Measurements from ENCODE around the gene MYO16.

The MYO16 gene

DNA sequence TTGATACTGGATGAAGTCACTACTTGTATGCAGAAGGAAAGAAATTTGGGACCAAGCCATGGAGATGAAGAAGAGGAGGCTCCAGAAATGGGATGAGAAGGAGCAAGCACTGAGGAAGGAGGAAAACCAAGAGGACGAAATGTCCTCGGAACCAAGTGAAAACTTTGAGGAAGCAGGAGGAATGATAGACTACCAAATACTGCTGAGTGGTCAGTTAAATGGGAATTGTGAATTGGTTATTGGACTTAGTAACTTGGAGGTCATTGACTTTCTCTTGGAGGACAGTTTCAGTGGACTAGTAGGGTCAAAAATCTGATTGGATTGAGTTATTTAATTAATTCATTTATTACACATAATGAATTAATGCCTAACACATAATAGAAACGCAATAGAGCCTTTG lies 167.9 kb downstream of the MYO16 start:
- no peak for DNase-seq (ENCODE audit: low read depth)

DNA sequence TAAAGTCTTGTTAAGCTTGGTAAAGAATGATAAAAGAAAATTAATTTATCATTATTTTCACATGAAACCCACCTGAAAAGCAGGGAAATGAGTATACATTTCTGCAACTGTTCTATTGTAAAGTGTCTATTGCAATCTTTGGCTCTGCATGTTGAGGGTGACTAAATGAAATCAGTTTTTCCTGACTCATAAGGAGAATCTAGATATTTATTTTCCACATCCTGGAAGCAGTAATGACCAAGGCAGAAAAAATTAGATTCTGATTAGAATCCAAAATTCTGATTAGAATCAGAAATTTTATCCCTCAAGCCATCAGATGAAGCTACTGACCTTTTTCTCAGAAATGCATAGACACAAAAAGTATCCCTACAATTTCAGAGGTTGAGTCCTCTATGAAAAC lies 178.4 kb downstream of the MYO16 start:
- no peak for DNase-seq (ENCODE audit: low read depth)

GRCh38 chr13:108812165-108812564 lies 182.8 kb downstream of the MYO16 start:
- DNase-seq (ENCODE audit: low read depth) = no peak

GRCh38 chr13:108812661-108813060 lies 183.2 kb downstream of the MYO16 start:
- no peak for DNase-seq (ENCODE audit: low read depth)

DNA sequence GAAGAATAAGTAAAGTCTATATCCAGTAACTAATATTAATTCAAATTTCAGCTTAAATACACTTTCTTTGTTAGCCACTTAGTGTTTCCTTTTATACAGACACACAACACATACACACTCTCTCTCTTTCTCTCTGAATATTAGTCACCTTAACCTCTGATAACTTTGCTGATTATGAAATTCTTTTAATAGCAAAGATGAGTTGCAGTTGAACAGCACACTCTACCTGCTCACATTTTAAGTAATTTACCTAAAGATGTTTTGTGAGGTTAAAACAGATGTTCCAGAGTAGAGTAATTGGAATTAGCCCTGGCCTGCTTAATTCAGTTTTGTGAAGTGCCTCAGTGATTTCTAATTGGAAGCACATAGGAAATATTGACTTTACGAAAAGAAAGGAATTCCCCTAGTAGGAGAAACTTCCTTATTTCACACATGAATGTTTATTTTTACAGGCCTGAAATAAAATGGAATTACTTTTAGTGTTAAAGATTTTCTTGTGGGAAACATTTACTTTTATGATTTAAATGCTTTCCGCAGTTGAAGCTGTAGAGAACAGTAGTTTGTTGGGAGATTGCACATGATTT lies 184.3 kb downstream of the MYO16 start:
- DNase-seq (ENCODE audit: low read depth) = no peak

DNA sequence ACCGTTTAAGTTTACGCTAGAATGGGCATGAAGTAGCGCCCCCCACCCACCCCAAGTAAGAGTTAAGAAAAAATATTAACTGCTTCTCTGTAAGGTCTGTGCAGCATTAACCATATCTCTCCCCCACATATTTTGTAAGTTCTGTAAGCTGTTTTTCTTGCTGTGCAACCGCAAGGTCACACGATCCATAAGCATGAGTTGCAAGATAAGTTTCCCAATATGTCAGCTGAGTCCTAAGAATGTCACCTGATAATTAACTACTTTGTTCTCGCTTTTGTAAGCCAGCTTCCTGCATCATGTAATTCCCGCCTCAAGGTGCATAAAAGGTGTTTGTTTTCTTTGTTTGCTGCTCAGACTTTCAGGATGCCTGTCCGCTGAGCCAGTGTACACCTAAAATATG lies 187.0 kb downstream of the MYO16 start:
- DNase-seq (ENCODE audit: low read depth) = no peak

- DNase-seq (ENCODE audit: low read depth) = no peak
These were observed 198.2 kb downstream of the MYO16 start for GRCh38 chr13:108827646-108828045.

DNA sequence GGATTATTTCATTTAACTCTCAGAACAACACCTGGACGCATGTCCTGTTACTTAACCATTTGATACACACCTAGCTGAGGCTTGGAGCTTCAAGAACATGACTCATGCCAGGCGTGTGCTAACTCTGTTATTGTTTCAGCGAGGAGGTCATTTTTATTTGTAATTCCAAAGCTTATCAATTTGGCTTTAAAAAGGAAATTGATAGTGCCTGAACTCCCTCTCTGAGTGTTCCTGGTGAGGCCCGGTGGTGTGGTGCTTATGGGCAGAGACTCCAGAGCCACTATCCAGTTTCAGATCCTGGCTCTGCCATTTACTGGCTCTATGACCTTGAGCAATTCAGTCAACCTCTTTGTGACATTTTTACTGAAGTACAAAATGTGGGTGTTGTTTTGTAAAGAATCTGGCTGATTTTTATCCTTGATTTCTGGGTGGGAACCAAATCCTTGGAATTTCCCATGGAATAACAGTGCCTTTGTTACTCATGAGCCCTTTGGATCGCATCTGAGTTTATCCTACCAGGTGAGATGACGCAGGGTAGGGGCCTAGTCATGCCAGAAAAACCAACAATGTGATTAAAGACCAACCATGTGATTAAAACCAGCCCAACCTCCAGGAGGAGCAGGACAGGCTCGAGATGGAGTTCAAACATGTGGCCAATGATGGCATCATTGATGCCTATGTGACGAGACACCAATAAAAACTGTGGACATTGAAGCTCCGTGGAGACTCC lies 198.8 kb downstream of the MYO16 start:
- DNase-seq (ENCODE audit: low read depth) = no peak

- no peak for DNase-seq (ENCODE audit: low read depth)
These were observed 201.5 kb downstream of the MYO16 start for GRCh38 chr13:108830916-108831315.

- no peak for DNase-seq (ENCODE audit: low read depth)
These were observed 204.1 kb downstream of the MYO16 start for GRCh38 chr13:108833531-108833930.

- DNase-seq (ENCODE audit: low read depth) = no peak
These were observed 204.8 kb downstream of the MYO16 start for GRCh38 chr13:108834193-108834592.

- DNase-seq (ENCODE audit: low read depth) = no peak
These were observed 205.7 kb downstream of the MYO16 start for GRCh38 chr13:108835083-108835482.

DNA sequence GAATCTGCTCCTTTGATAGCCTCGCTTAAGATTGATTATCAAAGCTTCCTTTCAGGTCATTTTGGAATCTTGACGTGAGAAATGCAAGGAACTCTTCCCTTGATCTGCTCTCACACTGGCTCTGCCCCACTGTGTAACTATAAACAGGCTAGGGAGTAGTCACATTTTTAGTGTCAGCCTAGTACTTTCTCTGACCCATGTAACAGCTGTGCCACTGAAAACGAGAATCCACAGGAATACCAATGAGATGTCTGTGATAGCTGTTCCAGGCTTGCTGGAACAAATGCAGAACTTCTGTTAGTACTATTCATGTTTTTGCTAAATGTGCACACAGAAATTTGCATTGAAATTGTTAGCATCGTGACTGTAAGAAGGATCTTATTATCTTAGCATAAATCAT lies 221.3 kb downstream of the MYO16 start:
- DNase-seq (ENCODE audit: low read depth) = no peak

DNA sequence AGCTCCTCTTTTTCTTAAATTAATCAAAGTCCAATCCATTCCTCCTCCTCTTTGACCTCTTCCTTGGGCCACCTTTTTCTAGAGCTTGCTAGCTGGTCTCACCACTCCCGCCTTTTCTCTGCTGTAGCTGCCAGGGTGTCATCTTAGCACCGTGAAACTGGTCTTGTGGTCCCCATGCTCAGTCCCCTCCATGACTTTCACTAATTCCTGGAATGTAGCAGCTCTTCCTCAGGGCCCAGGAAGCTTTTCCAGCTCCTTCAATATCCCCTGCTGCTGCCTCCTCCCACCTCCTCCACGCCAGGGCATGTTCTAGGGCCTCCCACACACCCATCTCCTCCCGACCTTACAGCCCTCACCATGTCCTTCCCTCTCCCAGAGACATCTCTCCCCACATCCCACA lies 222.2 kb downstream of the MYO16 start:
- DNase-seq (ENCODE audit: low read depth) = no peak

DNA sequence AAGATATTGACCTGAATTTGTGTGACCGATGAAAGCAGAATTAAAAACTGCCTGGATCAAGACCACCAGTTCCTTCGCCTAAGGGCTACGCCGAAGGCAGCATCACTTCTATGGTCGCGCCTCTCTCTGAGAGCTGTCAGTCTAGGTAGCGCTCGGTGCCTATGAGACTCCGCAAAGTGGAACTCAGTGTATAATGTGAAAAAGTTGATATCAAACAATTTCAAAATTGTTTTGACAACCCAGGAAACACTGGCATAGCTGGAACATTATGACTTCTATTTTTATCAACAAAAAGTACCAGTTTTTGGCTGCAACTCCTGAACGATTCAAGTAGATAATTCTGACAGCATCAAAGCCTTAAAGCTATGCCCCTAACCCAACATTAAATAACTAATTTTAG lies 223.6 kb downstream of the MYO16 start:
- no peak for DNase-seq (ENCODE audit: low read depth)

DNA sequence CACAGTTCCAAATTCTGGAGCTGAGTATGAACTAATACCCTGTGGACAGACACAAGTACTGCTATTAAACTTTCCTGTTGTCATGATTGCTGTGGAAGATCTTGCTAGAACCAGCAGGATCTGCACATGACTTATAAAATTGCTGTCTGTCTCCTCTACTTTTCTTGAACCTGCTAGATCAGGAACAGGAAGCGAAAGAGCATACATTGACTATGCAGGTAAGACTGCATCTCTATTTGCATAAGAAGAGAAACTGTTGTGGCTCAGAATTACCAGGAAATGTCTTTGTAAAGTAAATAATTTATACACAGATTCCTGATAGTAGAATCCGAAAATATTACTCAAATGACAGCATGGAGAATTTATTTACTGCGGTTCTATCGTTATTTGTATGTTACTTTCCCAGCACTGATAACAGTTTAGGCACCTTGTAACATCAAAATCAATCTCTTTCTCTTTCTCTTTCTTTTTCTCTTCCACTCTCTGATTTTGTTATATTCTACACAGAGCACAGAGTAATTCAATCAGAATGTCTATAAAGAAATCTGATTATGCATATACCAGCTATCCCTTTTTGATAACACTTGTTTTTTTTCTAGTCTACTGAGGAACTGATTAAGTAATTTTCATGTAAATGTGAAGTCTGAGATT lies 226.5 kb downstream of the MYO16 start:
- DNase-seq (ENCODE audit: low read depth) = no peak

GRCh38 chr13:108858676-108859075 lies 229.3 kb downstream of the MYO16 start:
- DNase-seq (ENCODE audit: low read depth) = no peak

- no peak for DNase-seq (ENCODE audit: low read depth)
These were observed 230.0 kb downstream of the MYO16 start for GRCh38 chr13:108859197-108860012.

DNA sequence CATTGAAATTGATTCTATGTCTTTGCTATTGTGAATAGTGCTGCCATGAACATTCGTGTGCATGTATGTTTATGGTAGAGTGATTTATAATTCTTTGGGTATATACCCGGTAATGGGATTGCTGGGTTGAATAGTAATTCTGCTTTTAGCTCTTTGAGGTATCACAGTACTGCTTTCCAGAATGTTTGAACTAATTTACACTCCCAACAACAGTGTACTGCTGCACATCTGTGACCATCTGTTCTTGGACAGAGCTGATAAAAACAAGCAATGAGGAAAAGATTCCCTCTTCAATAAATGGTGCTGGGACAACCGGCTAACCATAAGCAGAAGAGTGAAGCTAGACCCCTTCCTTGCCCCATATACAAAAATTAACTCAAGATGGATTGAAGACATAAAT lies 231.0 kb downstream of the MYO16 start:
- no peak for DNase-seq (ENCODE audit: low read depth)

DNA sequence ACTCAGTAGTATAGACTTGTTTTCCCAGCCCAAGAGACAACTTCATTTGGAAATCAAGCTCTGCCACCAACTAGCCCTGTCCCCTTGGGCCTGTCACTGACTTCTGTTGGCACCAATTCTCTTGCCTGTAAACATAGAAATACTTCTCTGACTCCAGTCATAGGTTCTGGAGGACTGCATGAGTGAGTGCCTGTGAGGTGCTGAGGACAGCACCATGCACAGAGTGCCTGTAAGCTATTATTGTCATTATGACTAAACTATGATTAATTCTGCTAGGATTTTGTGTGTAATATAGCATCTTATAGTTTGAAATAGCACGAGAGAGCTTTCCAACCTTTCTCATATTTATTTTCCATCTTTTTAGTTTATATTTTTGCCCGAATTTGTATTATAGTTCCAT lies 247.9 kb downstream of the MYO16 start:
- no peak for DNase-seq (ENCODE audit: low read depth)

GRCh38 chr13:108878732-108879131 lies 249.3 kb downstream of the MYO16 start:
- DNase-seq (ENCODE audit: low read depth) = no peak

DNA sequence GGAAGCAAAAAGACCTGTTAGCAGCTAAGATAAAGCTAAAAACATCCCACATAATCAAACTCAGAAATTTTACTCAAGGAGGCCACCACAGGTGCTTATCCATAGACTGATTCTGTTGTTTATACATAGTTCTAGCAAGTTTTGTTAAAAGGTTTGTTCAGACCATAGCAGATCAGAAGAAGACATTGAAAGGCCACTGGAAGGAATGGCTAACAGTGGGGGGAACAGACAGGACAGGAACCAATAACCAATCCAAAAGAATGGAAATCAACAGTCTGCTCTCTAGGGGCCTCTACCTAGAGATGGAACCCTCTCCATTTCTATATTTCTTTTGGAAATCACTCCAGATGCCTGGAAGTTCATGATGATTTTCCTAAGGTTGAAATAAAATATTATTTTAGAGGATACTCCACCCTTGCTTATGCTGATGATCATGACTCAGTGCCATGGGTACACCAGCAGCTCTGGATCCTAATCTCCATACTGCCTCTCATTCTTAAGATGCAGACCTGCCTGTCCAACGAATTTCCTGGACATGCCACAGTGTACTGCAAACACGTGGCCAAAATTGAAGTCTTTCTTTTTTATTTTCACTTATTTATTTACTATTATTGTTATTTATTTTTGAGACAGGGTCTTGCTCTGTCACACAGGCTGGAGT lies 260.0 kb downstream of the MYO16 start:
- DNase-seq (ENCODE audit: low read depth) = no peak

Data from stimulated activated CD8-positive, alpha-beta memory T cell treated with anti-CD3 and anti-CD28 coated beads, Interleukin-4, amount 100 ng/mL, for 24 hours (primary cell).